MM.1S (cell line): ENCODE data around the gene MTSS2.

Experiments used
- DNase-seq: peaks from one replicate; pipeline ENCODE4 v3.0.0-alpha.2; 2015
- H2AFZ ChIP-seq: fragments of 300-600 bp; sonication (generic); 2 replicates; pipeline ENCODE4 v1.6.0; 2016; ENCODE audit warnings: antibody characterized with exemption, low read length
- H3F3A ChIP-seq: fragments of 300-600 bp; sonication (generic); 2 replicates; pipeline ENCODE4 v1.6.1; 2016; ENCODE audit warnings: mild to moderate bottlenecking, antibody characterized with exemption, low read length, moderate library complexity, mixed read lengths; ENCODE audit not compliant: insufficient read depth
- H3K27ac ChIP-seq: fragments of 300-600 bp; sonication (generic); 2 replicates; pipeline ENCODE4 v1.5.1; 2016; ENCODE audit warnings: mild to moderate bottlenecking, low read length
- H3K27me3 ChIP-seq: fragments of 300-600 bp; sonication (generic); replicated peaks from 2 replicates; pipeline ENCODE4 v1.6.0; 2016; ENCODE audit warnings: low read length; ENCODE audit not compliant: insufficient read depth
- H3K36me3 ChIP-seq: fragments of 300-600 bp; sonication (generic); replicated peaks from 2 replicates; pipeline ENCODE4 v1.6.1; 2016; ENCODE audit warnings: mild to moderate bottlenecking, low read length, mixed read lengths; ENCODE audit not compliant: insufficient read depth
- H3K4me1 ChIP-seq: fragments of 300-600 bp; sonication (generic); 2 replicates; pipeline ENCODE4 v1.6.1; 2016; ENCODE audit warnings: low read length, mixed read lengths
- H3K4me2 ChIP-seq: fragments of 300-600 bp; sonication (generic); 2 replicates; pipeline ENCODE4 v1.6.0; 2016; ENCODE audit warnings: low read depth, low read length
- H3K4me3 ChIP-seq: fragments of 300-600 bp; sonication (generic); 2 replicates; pipeline ENCODE4 v1.5.1; 2016; ENCODE audit warnings: low read length, mixed read lengths
- H3K79me2 ChIP-seq: fragments of 300-600 bp; sonication (generic); 2 replicates; pipeline ENCODE4 v1.6.1; 2016; ENCODE audit warnings: mixed run types, low read length, mixed read lengths
- H3K9ac ChIP-seq: fragments of 300-600 bp; sonication (generic); 2 replicates; pipeline ENCODE4 v1.6.1; 2016; ENCODE audit warnings: low read length, mixed read lengths
- H3K9me2 ChIP-seq: fragments of 300-600 bp; sonication (generic); replicated peaks from 2 replicates; pipeline ENCODE4 v1.6.1; 2016; ENCODE audit warnings: mild to moderate bottlenecking, low read length, mixed read lengths; ENCODE audit not compliant: insufficient read depth
- H3K9me3 ChIP-seq: fragments of 300-600 bp; sonication (generic); replicated peaks from 2 replicates; pipeline ENCODE4 v1.6.1; 2016; ENCODE audit warnings: mild to moderate bottlenecking, low read length, mixed read lengths; ENCODE audit not compliant: insufficient read depth
- H4K20me1 ChIP-seq: fragments of 300-600 bp; sonication (generic); 2 replicates; pipeline ENCODE4 v1.6.1; 2016; ENCODE audit warnings: mild to moderate bottlenecking, low read length, moderate library complexity, mixed read lengths; ENCODE audit not compliant: insufficient read depth
- EZH2 ChIP-seq: fragments of 300-600 bp; sonication (generic); optimal IDR thresholded peaks from 2 replicates; pipeline ENCODE3; 2017; ENCODE audit warnings: low read depth, mild to moderate bottlenecking, antibody characterized with exemption, low read length, mixed read lengths
- EZH2phosphoT487 ChIP-seq: fragments of 300-600 bp; sonication (generic); IDR thresholded peaks from 2 replicates; pipeline ENCODE4 v1.6.1; 2018; ENCODE audit warnings: antibody characterized with exemption, low read length
- TF ChIP-seq, protein P1 (sequence below): fragments of 300-600 bp; sonication (generic); IDR thresholded peaks from 2 replicates; pipeline ENCODE4 v1.5.1; 2016; ENCODE audit warnings: antibody characterized with exemption, low read length, mixed read lengths

Gene MTSS2

DNA sequence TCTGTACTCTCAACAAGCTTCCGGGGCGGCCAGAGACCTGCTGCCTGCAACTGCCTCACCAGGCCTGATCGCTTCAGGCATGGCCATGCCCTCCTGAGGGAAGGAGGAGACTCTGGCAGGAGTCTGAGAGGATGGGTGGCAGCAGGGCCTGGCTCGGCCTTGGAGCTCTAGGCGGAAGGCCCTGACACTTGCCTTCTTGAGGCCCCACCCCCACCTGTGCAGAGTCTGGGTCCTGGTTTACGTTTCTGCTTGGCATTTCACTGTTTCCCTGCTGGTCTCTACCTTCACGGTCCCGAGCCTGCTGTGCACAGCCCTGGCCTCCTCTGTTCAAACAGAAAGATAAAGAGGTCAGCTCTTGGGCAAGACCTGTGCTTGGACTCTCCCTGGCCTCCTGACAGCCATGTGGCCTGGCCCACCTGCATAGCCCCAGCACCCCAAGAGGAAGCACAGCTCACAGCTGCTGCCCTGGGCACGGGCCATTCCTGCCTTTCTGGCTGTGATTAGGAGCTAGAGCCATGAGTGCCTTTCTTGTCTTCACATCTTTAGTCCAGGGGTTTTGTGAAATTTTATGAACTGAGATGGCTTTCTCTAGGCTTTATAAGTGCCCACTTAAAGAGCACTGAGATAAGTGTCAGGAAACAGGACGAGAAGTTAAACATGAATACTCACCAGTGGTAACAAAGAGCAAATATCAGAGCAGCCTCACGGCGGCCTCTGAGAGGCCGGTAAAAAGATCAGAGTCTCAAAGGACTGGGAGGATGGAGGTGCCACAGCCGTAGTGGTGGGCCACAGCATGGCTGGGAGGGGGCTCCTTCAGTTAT is 25.6 kb upstream of the MTSS2 start:
- Histone ChIP-seq H3K36me3 (no peaks in the 10 kb centered on the region), H3K9me2 (no peaks in the 10 kb centered on the region), H3K27me3 (no peaks in the 10 kb centered on the region), H3K4me1 (no peaks in the 10 kb centered on the region), H3K4me3 (no peak overlapping the region), H3K9me3 (no peaks in the 10 kb centered on the region), H2AFZ (no peak overlapping the region), H3K9ac (no peak overlapping the region), H3K4me2 (no peak overlapping the region), H3F3A (no peaks in the 10 kb centered on the region), H3K79me2 (no peaks in the 10 kb centered on the region), H4K20me1 (no peaks in the 10 kb centered on the region), H3K27ac (no peak overlapping the region)
- TF ChIP-seq EZH2, result no peak
- TF ChIP-seq, protein P1, sequence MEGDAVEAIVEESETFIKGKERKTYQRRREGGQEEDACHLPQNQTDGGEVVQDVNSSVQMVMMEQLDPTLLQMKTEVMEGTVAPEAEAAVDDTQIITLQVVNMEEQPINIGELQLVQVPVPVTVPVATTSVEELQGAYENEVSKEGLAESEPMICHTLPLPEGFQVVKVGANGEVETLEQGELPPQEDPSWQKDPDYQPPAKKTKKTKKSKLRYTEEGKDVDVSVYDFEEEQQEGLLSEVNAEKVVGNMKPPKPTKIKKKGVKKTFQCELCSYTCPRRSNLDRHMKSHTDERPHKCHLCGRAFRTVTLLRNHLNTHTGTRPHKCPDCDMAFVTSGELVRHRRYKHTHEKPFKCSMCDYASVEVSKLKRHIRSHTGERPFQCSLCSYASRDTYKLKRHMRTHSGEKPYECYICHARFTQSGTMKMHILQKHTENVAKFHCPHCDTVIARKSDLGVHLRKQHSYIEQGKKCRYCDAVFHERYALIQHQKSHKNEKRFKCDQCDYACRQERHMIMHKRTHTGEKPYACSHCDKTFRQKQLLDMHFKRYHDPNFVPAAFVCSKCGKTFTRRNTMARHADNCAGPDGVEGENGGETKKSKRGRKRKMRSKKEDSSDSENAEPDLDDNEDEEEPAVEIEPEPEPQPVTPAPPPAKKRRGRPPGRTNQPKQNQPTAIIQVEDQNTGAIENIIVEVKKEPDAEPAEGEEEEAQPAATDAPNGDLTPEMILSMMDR, result no peak
- TF ChIP-seq EZH2phosphoT487, result no peak
- DNase-seq, result no peak

DNA sequence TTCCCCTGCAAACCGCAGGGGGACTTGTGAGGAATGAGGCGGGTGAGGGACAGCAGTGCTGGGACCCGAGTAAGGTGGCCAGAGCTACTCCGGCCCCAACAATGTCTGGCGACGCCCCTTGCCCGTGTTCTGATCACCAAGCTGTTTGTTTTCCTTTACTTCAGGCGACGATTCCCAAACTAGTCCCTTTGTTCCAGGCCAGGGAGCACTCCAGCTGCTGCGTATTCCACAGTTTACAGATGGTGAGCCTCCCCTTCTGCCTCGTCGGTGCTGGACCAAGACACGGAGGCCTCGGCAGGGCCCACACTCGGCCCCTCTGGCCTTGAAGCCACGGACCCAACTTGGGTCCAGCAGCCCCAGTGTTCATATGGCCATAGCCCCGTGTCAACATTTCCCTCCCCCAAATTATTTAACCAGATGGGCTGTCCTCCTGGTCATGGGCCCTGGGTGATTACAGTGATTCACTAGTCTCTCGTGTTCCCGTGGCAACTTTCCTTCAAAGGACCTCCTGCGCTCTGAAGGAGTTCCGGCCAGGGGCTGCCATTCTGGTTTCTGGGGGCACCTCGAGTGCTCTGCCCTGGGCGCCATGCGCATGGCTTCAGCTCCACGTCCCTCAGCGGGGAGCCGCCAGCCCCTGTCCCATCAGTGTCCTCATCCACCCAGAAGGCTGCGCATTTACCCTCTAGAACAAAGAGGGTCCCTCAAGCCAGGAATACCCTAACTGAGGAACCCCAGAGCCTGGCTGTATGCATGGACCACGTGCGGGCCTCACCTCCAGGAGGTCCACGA is 24.8 kb upstream of the MTSS2 start:
- no peak for DNase-seq
- Histone ChIP-seq H3K9ac (no peak overlapping the region), H3F3A (no peaks in the 10 kb centered on the region), H3K9me3 (no peaks in the 10 kb centered on the region), H3K4me1 (no peaks in the 10 kb centered on the region), H3K36me3 (no peaks in the 10 kb centered on the region), H3K27ac (no peak overlapping the region), H3K4me3 (no peak overlapping the region), H3K4me2 (no peak overlapping the region), H3K9me2 (no peaks in the 10 kb centered on the region), H4K20me1 (no peaks in the 10 kb centered on the region), H3K27me3 (no peaks in the 10 kb centered on the region), H2AFZ (no peak overlapping the region), H3K79me2 (no peaks in the 10 kb centered on the region)
- TF ChIP-seq, protein P1, result no peak
- TF ChIP-seq EZH2 (no peak), EZH2phosphoT487 (no peak)

DNA sequence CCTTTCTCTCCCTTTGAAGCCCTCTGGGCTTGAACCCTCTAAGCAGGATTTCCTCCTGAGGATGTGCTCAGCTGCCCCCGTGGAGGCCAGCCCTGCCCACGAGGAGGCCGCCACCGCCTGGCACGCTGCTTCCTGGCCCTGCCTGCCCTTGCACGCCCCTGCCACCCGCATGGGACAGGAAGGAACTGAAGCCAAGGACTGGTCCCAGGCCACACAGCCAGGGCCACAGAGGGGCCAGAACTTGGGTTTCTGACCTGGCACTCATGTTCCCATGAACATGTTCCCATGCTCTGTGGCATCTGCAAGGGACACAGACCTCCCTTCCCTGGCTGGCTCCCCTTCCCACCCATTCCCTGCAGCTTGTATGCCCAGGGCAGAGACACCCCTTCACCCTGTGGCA is 24.1 kb upstream of the MTSS2 start:
- Histone ChIP-seq H4K20me1 (no peaks in the 10 kb centered on the region), H3K79me2 (no peaks in the 10 kb centered on the region), H3K9me3 (no peaks in the 10 kb centered on the region), H3K9me2 (no peaks in the 10 kb centered on the region), H3K36me3 (no peaks in the 10 kb centered on the region), H3K27ac (no peak overlapping the region), H3K9ac (no peak overlapping the region), H3K4me3 (no peak overlapping the region), H3K4me1 (no peaks in the 10 kb centered on the region), H3F3A (no peaks in the 10 kb centered on the region), H3K4me2 (no peak overlapping the region), H2AFZ (no peak overlapping the region), H3K27me3 (no peaks in the 10 kb centered on the region)
- TF ChIP-seq, protein P1, result no peak
- DNase-seq, result no peak
